Activated naive CD8-positive, alpha-beta T cell treated with anti-CD3 and anti-CD28 coated beads for 36 hours (primary cell): ENCODE measurements around the gene ABCA5. TPM values are rescaled to one million over a fixed set of nuclear protein-coding genes. Genes with fewer than 3 reads are reported as not detected.
"Not testable (repeated sequence)": the region's sequence is repeated elsewhere in the genome, so short reads cannot be mapped to it uniquely, and the experiment has no call there.

ENCODE experiments used
- DNase-seq: peaks from one replicate; pipeline ENCODE4 v3.0.0; 2021
- H3K27ac Mint-ChIP-seq: one replicate; pipeline ENCODE4 v1.8.0; 2022; ENCODE audit warnings: mild to moderate bottlenecking, moderate library complexity, mixed read lengths
- H3K27me3 Mint-ChIP-seq: one replicate; pipeline ENCODE4 v1.8.0; 2022; ENCODE audit warnings: mild to moderate bottlenecking, mixed read lengths
- H3K36me3 Mint-ChIP-seq: one replicate; pipeline ENCODE4 v1.8.0; 2021; ENCODE audit warnings: mild to moderate bottlenecking, mixed read lengths
- H3K4me1 Mint-ChIP-seq: one replicate; pipeline ENCODE4 v1.8.0; 2021; ENCODE audit warnings: mixed read lengths
- H3K4me3 Mint-ChIP-seq: one replicate; pipeline ENCODE4 v1.8.0; 2022; ENCODE audit warnings: mild to moderate bottlenecking, moderate library complexity, mixed read lengths
- H3K9me3 Mint-ChIP-seq: one replicate; pipeline ENCODE4 v1.8.0; 2022; ENCODE audit warnings: mixed read lengths
- total RNA-seq, 2 experiments: library from RNA; stranded (reverse); gene quantifications; one replicate each; pipeline ENCODE4 v1.2.3, GENCODE V29; 2021

ABCA5 gene
- total RNA-seq, 2 experiments from 2014 or later = 8.0 to 11.2 TPM

GRCh38 chr17:69300222-69300621 is 26.7 kb downstream of the ABCA5 start:
- DNase-seq = no peak
- Mint-ChIP-seq H3K4me3 (no peak overlapping the region), H3K36me3 (peaks cover 18% of the 10 kb centered on the region), H3K9me3 (peaks cover 1% of the 10 kb centered on the region), H3K4me1 (no peaks in the 10 kb centered on the region), H3K27ac (no peak overlapping the region), H3K27me3 (no peaks in the 10 kb centered on the region)

GRCh38 chr17:69298120-69298722 is 28.7 kb downstream of the ABCA5 start:
- not testable (repeated sequence) for DNase-seq, H3K9me3 Mint-ChIP-seq, H3K4me1 Mint-ChIP-seq, H3K27me3 Mint-ChIP-seq, H3K4me3 Mint-ChIP-seq
- H3K27ac Mint-ChIP-seq = peak overlapping the region; percentile 18
- H3K36me3 Mint-ChIP-seq = peaks cover 27% of the 10 kb centered on the region

- Mint-ChIP-seq H3K4me3 (no peak overlapping the region), H3K27ac (no peak overlapping the region), H3K36me3 (peaks cover 24% of the 10 kb centered on the region), H3K4me1 (no peaks in the 10 kb centered on the region), H3K27me3 (no peaks in the 10 kb centered on the region), H3K9me3 (no peaks in the 10 kb centered on the region)
- no peak for DNase-seq
These were observed 39.8 kb downstream of the ABCA5 start for GRCh38 chr17:69287168-69287567.

DNA sequence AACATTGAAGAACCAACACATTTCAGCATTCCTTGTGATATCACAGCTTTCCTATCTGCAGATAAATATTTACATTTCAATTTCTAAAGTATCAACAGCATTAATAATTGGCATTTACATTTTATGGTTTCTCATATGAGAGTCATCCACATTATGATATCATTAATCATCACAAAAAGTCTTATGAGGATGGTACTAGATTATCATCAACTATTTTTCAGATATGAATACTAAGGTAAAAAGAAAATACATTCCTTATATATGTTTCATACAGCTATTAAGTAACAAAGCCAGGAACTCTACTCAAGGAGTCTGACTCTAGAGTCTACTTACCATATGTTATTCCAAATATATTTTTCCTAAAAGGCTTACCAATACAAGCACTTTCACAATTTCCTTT is 40.7 kb downstream of the ABCA5 start:
- Mint-ChIP-seq H3K27ac (no peak overlapping the region), H3K9me3 (peaks cover 1% of the 10 kb centered on the region), H3K36me3 (peaks cover 25% of the 10 kb centered on the region), H3K4me3 (no peak overlapping the region), H3K27me3 (no peaks in the 10 kb centered on the region), H3K4me1 (no peaks in the 10 kb centered on the region)
- DNase-seq = no peak

- peaks cover 30% of the 10 kb centered on the region for H3K36me3 Mint-ChIP-seq
- H3K4me3 Mint-ChIP-seq = no peak overlapping the region
- no peak overlapping the region for H3K27ac Mint-ChIP-seq
- H3K27me3 Mint-ChIP-seq = no peaks in the 10 kb centered on the region
- no peak for DNase-seq
- no peaks in the 10 kb centered on the region for H3K4me1 Mint-ChIP-seq
- H3K9me3 Mint-ChIP-seq = peaks cover 3% of the 10 kb centered on the region
These were observed 42.3 kb downstream of the ABCA5 start for GRCh38 chr17:69284646-69285045.

DNA sequence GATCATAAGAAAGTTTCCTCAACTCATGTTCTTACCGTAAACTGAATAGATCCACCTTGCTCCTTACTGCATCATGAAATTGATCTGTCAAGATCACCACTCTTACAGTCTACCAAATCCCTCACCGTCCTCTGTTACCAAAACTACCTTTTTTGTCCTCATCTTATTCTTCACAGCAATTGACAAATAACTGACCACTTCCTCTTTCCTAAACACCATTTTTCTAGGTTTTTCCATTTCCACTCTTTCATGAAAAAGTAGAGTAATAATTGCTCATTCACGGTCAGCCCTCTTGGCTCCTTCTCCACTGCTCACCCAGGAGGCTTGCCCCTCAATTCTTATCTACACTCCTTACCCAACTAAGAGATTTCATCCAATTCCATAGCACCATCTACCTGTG is 44.9 kb downstream of the ABCA5 start:
- Mint-ChIP-seq H3K27me3 (no peaks in the 10 kb centered on the region), H3K4me1 (no peaks in the 10 kb centered on the region), H3K9me3 (peaks cover 3% of the 10 kb centered on the region), H3K4me3 (no peak overlapping the region), H3K27ac (no peak overlapping the region), H3K36me3 (peaks cover 38% of the 10 kb centered on the region)
- no peak for DNase-seq

GRCh38 chr17:69276279-69276678 is 50.7 kb downstream of the ABCA5 start:
- H3K27ac Mint-ChIP-seq, H3K27me3 Mint-ChIP-seq, H3K4me1 Mint-ChIP-seq, H3K4me3 Mint-ChIP-seq, H3K9me3 Mint-ChIP-seq, DNase-seq: not testable (repeated sequence)
- peaks cover 24% of the 10 kb centered on the region for H3K36me3 Mint-ChIP-seq

- peaks cover 23% of the 10 kb centered on the region for H3K36me3 Mint-ChIP-seq
- H3K27me3 Mint-ChIP-seq = no peaks in the 10 kb centered on the region
- no peaks in the 10 kb centered on the region for H3K4me1 Mint-ChIP-seq
- H3K9me3 Mint-ChIP-seq = peaks cover 4% of the 10 kb centered on the region
- no peak overlapping the region for H3K27ac Mint-ChIP-seq
- no peak for DNase-seq
- H3K4me3 Mint-ChIP-seq = no peak overlapping the region
These were observed 51.2 kb downstream of the ABCA5 start for GRCh38 chr17:69275751-69276150.

GRCh38 chr17:69271023-69271422 is 55.9 kb downstream of the ABCA5 start:
- no peak for DNase-seq
- Mint-ChIP-seq H3K4me1 (peaks cover 7% of the 10 kb centered on the region), H3K36me3 (peaks cover 6% of the 10 kb centered on the region), H3K9me3 (no peaks in the 10 kb centered on the region), H3K4me3 (no peak overlapping the region), H3K27me3 (no peaks in the 10 kb centered on the region), H3K27ac (no peak overlapping the region)

DNA sequence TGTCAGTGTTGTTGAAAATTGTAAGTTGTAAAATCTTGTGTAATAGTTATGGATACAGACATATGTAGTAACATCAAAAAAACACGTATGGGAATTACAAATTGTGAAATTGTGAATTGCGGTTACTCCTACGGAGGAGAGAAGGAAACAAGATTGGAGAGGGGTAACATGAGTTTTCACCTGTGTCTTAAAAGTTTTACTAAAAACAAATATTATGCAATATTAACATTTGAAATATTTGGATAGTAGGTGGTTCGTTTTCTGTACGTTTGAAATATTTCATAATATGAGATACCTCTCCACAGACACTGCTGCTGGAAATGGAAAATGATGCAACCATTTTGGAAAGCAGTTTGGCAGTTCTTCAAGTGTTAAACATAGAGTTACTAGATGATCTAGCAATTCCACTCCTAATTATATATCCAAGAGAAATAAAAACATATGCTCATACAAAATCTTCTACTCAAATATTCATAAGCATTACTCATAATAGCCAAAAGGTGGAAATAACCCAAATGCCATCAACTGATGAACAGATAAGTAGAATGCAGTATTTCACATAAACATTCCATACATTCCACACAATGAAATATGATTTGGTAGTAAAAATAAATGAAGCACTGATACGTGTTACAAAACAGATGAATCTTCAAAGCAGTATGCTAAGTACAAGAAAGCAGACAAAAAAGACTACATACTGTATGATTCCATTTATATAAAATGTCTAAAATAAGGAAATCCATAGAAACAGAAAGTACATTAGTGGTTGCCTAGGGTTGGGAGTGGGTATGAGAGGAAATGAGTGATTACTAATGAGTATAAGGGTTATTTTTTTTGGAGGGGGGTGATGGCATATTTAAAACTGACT is 57.6 kb downstream of the ABCA5 start:
- DNase-seq = no peak
- Mint-ChIP-seq H3K27ac (no peak overlapping the region), H3K4me1 (peaks cover 7% of the 10 kb centered on the region), H3K4me3 (no peak overlapping the region), H3K36me3 (peaks cover 4% of the 10 kb centered on the region), H3K9me3 (no peaks in the 10 kb centered on the region), H3K27me3 (no peaks in the 10 kb centered on the region)

DNA sequence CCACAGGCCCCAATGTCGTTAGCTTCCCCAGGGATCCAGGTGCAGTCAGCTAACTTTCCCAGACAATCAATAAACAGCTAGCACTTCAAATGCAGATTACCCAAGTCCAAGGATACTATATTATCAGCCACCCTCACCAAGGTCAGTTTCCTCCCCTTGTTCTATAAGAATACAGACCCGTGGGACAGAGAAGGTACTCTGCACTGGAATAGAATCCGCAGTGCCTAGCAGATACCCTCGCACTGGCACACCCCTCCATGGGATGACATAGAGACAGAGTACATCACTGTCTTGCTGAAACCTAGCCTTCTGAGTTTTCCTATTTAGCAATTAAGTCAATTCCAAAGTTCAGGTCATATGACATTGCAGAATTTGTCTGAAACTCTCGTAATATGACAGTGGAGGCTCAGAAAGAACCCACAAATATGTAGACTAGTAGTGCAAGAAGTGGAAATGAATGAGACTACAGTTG is 58.4 kb downstream of the ABCA5 start:
- no peak for DNase-seq
- H3K9me3 Mint-ChIP-seq = no peaks in the 10 kb centered on the region
- no peaks in the 10 kb centered on the region for H3K27me3 Mint-ChIP-seq
- peaks cover 10% of the 10 kb centered on the region for H3K36me3 Mint-ChIP-seq
- no peak overlapping the region for H3K4me3 Mint-ChIP-seq
- no peak overlapping the region for H3K27ac Mint-ChIP-seq
- peaks cover 7% of the 10 kb centered on the region for H3K4me1 Mint-ChIP-seq

- peaks cover 7% of the 10 kb centered on the region for H3K4me1 Mint-ChIP-seq
- peaks cover 11% of the 10 kb centered on the region for H3K36me3 Mint-ChIP-seq
- H3K9me3 Mint-ChIP-seq = no peaks in the 10 kb centered on the region
- no peak for DNase-seq
- no peak overlapping the region for H3K4me3 Mint-ChIP-seq
- H3K27me3 Mint-ChIP-seq = no peaks in the 10 kb centered on the region
- H3K27ac Mint-ChIP-seq = no peak overlapping the region
These were observed 59.7 kb downstream of the ABCA5 start for GRCh38 chr17:69267219-69267618.

- H3K9me3 Mint-ChIP-seq = no peaks in the 10 kb centered on the region
- peaks cover 7% of the 10 kb centered on the region for H3K4me1 Mint-ChIP-seq
- H3K27ac Mint-ChIP-seq = no peak overlapping the region
- H3K4me3 Mint-ChIP-seq = no peak overlapping the region
- DNase-seq = no peak
- H3K36me3 Mint-ChIP-seq = peaks cover 11% of the 10 kb centered on the region
- H3K27me3 Mint-ChIP-seq = no peaks in the 10 kb centered on the region
These were observed 61.1 kb downstream of the ABCA5 start for GRCh38 chr17:69265873-69266272.

- Mint-ChIP-seq H3K36me3 (no peaks in the 10 kb centered on the region), H3K27ac (no peak overlapping the region), H3K27me3 (no peaks in the 10 kb centered on the region), H3K9me3 (no peaks in the 10 kb centered on the region), H3K4me3 (no peak overlapping the region), H3K4me1 (no peaks in the 10 kb centered on the region)
- no peak for DNase-seq
These were observed 72.7 kb downstream of the ABCA5 start for GRCh38 chr17:69254187-69254586.

DNA sequence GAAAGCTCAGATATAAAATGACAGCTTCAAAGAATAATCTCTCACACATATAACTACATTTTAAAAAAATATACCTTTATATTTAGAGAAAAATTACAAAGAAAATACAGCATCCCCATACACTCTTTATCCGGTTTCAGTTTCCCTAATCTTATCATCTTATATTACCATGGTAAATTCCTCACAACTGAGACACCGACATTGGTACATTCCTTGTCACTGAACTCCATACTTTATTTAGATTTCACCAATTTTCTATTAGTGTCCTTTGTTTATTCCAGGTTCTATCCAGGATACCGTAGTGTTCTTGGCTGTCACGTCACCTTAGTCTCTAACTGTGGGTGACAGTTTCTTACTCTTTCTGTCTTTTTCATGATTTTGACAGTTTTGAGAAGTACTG is 76.3 kb downstream of the ABCA5 start:
- Mint-ChIP-seq H3K27me3 (no peaks in the 10 kb centered on the region), H3K36me3 (peaks cover 2% of the 10 kb centered on the region), H3K9me3 (no peaks in the 10 kb centered on the region), H3K27ac (no peak overlapping the region), H3K4me1 (no peaks in the 10 kb centered on the region), H3K4me3 (no peak overlapping the region)
- no peak for DNase-seq
